HuH-7 (cell line): Measurements from ENCODE around the gene AUTS2.

Experiments
- DNase-seq: peaks from one replicate; pipeline ENCODE4 v3.0.0; 2011; ENCODE audit warnings: low spot score

The AUTS2 gene

GRCh38 chr7:69941077-69941651 is 342.9 kb downstream of the AUTS2 start:
- no peak for DNase-seq

GRCh38 chr7:69942573-69942972 is 344.3 kb downstream of the AUTS2 start:
- no peak for DNase-seq

- no peak for DNase-seq
Measured at GRCh38 chr7:69946901-69947300, 348.6 kb downstream of the AUTS2 start.

- DNase-seq, result no peak
Measured at GRCh38 chr7:69947998-69948397, 349.7 kb downstream of the AUTS2 start.

GRCh38 chr7:69949122-69949521 is 350.8 kb downstream of the AUTS2 start:
- DNase-seq, result no peak

GRCh38 chr7:69951458-69951857 is 353.2 kb downstream of the AUTS2 start:
- DNase-seq, result no peak

- DNase-seq, result no peak
Measured at GRCh38 chr7:69953136-69954067, 355.1 kb downstream of the AUTS2 start.

- DNase-seq, result no peak
Measured at GRCh38 chr7:69956541-69956940, 358.3 kb downstream of the AUTS2 start.

- no peak for DNase-seq
Measured at GRCh38 chr7:69957661-69958060, 359.4 kb downstream of the AUTS2 start.

- DNase-seq, result no peak
Measured at GRCh38 chr7:69959789-69960499, 361.7 kb downstream of the AUTS2 start.

- DNase-seq, result no peak
Measured at GRCh38 chr7:69961436-69961835, 363.2 kb downstream of the AUTS2 start.

- DNase-seq, result no peak
Measured at GRCh38 chr7:69962186-69963065, 364.2 kb downstream of the AUTS2 start.

GRCh38 chr7:69963393-69963792 is 365.1 kb downstream of the AUTS2 start:
- DNase-seq, result no peak

GRCh38 chr7:69966766-69967591 is 368.7 kb downstream of the AUTS2 start:
- no peak for DNase-seq

GRCh38 chr7:69967689-69968450 is 369.6 kb downstream of the AUTS2 start:
- DNase-seq, result no peak

- DNase-seq, result no peak
Measured at GRCh38 chr7:69968969-69969556, 370.8 kb downstream of the AUTS2 start.

- DNase-seq, result no peak
Measured at GRCh38 chr7:69981646-69982045, 383.4 kb downstream of the AUTS2 start.

- no peak for DNase-seq
Measured at GRCh38 chr7:69982197-69982596, 383.9 kb downstream of the AUTS2 start.

- no peak for DNase-seq
Measured at GRCh38 chr7:69989551-69989950, 391.3 kb downstream of the AUTS2 start.

- no peak for DNase-seq
Measured at GRCh38 chr7:69992938-69993337, 394.7 kb downstream of the AUTS2 start.
